Measurements from ENCODE around the gene PBX1. TPM values are rescaled to one million over a fixed set of nuclear protein-coding genes. Genes with fewer than 3 reads are reported as not detected.

PBX1 gene
- total RNA-seq, 3 donors from 2014 or later: 64.5 to 126 (median 95.4) TPM

DNA sequence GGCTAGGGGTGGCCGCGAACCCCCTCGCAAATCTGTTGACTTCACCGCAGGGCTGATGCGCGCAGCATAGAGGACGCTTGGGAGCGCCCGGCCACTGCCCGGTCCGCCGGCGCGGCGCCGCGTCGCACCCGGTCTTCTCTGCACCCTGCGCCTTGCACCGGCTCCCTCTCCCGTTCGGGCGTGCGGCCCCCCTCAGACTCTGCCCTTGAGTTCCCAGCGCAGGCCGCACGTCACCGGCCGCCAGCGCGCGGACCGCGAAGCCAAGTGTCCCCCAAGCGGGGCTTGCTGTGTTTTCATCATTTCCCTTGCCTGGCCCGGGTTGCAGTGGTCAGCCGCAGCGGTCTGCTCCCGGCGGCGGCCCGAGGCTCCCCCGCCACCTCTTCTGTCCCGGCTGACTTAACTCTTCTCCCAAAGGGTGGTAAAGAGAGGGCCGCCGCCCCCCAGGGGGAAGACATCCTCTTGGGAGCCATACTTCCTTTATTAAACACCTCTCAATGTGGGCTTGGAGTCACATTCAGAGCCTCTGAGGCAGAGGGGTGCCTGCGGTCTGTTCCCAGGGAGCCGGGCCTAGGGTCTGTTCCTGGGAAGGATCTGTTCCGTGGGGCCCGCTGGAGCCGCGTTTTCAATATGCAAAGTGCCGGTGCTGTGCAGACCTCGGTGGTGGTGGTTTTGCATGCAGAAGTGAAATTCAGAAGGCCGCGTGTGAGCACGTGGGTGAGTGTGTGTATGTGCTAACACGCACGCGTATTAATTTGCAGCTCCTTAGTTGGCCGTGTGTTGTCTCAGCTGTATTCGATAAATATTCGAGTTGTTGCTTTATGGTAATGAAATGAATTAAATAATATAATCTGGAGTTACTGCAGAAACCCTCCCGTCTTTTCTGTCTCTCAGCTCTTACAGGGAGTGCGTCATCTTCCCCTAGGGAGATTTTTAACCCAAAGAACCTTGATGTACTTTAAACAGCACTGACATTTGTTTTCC lies 17.6 kb downstream of the PBX1 start:
- no peak for DNase-seq (ENCODE audit: low spot score in 2 of 2)
- intact Hi-C loops (cut with DNase I; ENCODE audit: low total_unique reads): no loop called here
- H3K9me3 ChIP-seq: no peaks in the 10 kb centered on the region
- H3K27ac ChIP-seq: peak overlapping the region; percentile 50 to 74
- H3K27me3 ChIP-seq: no peaks in the 10 kb centered on the region
- peak overlapping the region; percentile 15 to 56 (median 26) for H3K4me3 ChIP-seq
- TF ChIP-seq, protein P1, sequence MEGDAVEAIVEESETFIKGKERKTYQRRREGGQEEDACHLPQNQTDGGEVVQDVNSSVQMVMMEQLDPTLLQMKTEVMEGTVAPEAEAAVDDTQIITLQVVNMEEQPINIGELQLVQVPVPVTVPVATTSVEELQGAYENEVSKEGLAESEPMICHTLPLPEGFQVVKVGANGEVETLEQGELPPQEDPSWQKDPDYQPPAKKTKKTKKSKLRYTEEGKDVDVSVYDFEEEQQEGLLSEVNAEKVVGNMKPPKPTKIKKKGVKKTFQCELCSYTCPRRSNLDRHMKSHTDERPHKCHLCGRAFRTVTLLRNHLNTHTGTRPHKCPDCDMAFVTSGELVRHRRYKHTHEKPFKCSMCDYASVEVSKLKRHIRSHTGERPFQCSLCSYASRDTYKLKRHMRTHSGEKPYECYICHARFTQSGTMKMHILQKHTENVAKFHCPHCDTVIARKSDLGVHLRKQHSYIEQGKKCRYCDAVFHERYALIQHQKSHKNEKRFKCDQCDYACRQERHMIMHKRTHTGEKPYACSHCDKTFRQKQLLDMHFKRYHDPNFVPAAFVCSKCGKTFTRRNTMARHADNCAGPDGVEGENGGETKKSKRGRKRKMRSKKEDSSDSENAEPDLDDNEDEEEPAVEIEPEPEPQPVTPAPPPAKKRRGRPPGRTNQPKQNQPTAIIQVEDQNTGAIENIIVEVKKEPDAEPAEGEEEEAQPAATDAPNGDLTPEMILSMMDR (IDR thresholded peaks at IDR 0.05): no peak
- TF ChIP-seq POLR2A (IDR thresholded peaks at IDR 0.05): no peak
- no peak for TF ChIP-seq POLR2AphosphoS5 (IDR thresholded peaks at IDR 0.05)
- H3K36me3 ChIP-seq: no peaks in the 10 kb centered on the region
- H3K4me1 ChIP-seq: peaks cover 7 to 18% of the 10 kb centered on the region in 2 donors

DNA sequence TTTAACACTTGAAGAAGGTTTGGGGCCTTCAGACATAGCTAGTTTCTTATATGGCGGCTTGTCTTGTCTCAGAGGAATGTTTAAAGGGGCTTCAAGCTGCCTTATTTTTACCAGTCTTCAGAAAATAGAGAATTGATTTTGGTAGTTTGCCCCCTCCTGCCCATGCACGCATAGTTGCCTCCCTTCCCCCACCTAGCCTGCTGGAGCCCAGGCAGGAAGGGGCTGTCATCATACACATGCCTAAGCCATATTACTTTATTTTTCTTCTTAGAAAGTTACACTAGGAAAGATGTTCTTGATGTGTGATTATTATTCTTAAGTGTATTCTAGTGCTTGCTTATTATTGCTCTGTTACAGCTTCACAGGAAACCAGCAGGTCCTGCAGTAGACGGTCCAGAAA lies 18.3 kb downstream of the PBX1 start:
- no peaks in the 10 kb centered on the region for H3K9me3 ChIP-seq
- H3K4me3 ChIP-seq: peak overlapping the region in 1 of 3 donors; percentile 56
- no peaks in the 10 kb centered on the region for H3K27me3 ChIP-seq
- peak overlapping the region; percentile 50 to 74 for H3K27ac ChIP-seq
- intact Hi-C loops (cut with DNase I; ENCODE audit: low total_unique reads): no loop called here
- peaks cover 7 to 18% of the 10 kb centered on the region in 2 donors for H3K4me1 ChIP-seq
- DNase-seq (ENCODE audit: low spot score in 2 of 2): no peak
- H3K36me3 ChIP-seq: no peaks in the 10 kb centered on the region
- TF ChIP-seq, protein P1 (IDR thresholded peaks at IDR 0.05): no peak
- no peak for TF ChIP-seq POLR2A (IDR thresholded peaks at IDR 0.05)
- no peak for TF ChIP-seq POLR2AphosphoS5 (IDR thresholded peaks at IDR 0.05)

DNA sequence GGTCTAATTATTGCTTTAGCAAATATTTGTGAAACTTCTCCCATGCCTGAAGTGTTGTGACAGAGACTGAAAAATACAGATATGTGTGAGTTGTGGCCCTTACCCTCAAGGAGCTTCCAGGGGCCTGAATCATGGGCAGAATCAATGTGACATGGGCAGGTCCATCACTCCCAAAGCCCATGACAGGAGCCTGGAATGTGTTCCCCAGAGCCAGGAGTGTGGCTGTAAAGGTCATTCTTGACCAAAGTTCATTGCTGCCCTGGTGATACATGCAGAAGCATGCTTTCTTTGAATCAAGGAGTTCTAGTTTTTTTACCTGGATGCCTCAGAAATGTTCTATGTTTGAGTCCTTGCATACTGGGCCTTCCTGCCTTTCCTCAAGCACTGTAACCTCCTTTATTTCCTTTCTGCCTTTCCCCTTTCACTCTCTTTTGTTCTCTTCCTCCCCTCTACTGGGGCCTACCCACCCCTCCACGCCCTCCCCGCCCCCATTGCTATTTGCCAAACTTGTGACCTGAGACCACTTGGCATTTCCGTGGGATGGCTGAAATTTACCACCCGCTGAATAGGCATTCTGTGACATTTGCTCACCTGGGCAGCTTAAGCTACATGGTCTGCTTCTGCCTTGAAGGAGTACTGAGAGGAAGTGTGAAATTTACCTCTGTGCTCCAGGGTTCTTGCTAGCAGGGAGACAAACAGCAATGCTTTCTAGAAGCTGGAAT lies 19.7 kb downstream of the PBX1 start:
- no peaks in the 10 kb centered on the region for H3K27me3 ChIP-seq
- H3K36me3 ChIP-seq: no peaks in the 10 kb centered on the region
- peaks cover 7 to 18% of the 10 kb centered on the region in 2 donors for H3K4me1 ChIP-seq
- intact Hi-C loops (cut with DNase I; ENCODE audit: low total_unique reads): no loop called here
- TF ChIP-seq POLR2A (IDR thresholded peaks at IDR 0.05) (no peak), POLR2AphosphoS5 (IDR thresholded peaks at IDR 0.05) (no peak)
- TF ChIP-seq, protein P1 (IDR thresholded peaks at IDR 0.05): no peak
- peak overlapping the region; percentile 58 to 82 for H3K27ac ChIP-seq
- H3K9me3 ChIP-seq: no peaks in the 10 kb centered on the region
- H3K4me3 ChIP-seq: no peak overlapping the region
- no peak for DNase-seq (ENCODE audit: low spot score in 2 of 2)

DNA sequence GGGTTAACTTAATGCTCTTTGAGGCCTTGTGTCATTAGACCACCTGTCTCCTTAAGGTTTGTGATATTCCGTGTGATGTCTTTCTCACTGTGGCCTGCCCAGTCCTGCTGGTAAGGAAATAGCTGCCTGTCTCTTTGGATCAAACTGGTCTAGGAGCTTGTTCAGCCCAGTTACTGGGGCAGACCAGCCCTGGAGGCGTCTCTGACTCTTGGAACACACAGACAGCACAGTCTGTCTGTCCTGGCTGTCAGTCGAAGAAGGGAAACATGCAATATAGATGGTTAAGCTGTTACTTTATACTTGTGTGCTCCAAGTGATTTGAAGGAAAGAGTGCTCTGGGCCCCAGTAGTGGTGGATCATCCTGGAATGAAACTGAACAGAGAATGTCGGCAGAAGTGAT lies 20.4 kb downstream of the PBX1 start:
- Histone ChIP-seq H3K27me3 (no peaks in the 10 kb centered on the region), H3K4me1 (peaks cover 7 to 18% of the 10 kb centered on the region in 2 donors), H3K36me3 (no peaks in the 10 kb centered on the region), H3K9me3 (no peaks in the 10 kb centered on the region), H3K4me3 (peak overlapping the region in 1 of 3 donors; percentile 24), H3K27ac (peak overlapping the region; percentile 58 to 82)
- TF ChIP-seq POLR2A (IDR thresholded peaks at IDR 0.05) (no peak), POLR2AphosphoS5 (IDR thresholded peaks at IDR 0.05) (no peak)
- TF ChIP-seq, protein P1 (IDR thresholded peaks at IDR 0.05): no peak
- intact Hi-C loops (cut with DNase I; ENCODE audit: low total_unique reads): no loop called here
- DNase-seq (ENCODE audit: low spot score in 2 of 2): no peak

Data from breast epithelium (tissue), 4 donors.